ENCODE data around the gene MYL6B.
A peak's percentile ranks its signal among the peaks of the same experiment; 100 is the strongest.

Gene MYL6B

DNA sequence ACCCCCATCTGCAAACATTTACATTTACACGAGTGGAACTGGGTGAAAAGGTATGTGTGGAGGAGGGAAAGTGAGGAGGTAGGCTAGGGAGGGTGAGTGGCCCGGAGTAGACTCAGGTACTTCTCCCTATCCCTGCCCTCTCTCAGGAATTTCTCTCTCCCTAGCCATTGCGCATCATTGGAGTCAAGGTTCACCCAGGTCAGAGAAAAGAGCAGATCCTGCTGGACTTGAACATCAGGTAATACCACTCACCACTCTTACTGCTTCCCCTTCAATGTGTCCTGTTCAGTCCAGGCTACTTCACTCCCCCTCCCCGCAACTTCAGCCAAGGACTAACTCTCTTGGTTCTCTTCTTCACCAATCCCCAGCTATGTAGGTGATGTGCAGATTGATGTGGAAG is 21.5 kb upstream of the MYL6B start:
- Mint-ChIP-seq H3K4me1 (peaks cover 66% of the 10 kb centered on the region), H3K27ac (peak overlapping the region; percentile 93), H3K9me3 (no peaks in the 10 kb centered on the region), H3K36me3 (peaks cover 44% of the 10 kb centered on the region), H3K27me3 (no peaks in the 10 kb centered on the region), H3K4me3 (no peak overlapping the region)
- no peak for ATAC-seq

DNA sequence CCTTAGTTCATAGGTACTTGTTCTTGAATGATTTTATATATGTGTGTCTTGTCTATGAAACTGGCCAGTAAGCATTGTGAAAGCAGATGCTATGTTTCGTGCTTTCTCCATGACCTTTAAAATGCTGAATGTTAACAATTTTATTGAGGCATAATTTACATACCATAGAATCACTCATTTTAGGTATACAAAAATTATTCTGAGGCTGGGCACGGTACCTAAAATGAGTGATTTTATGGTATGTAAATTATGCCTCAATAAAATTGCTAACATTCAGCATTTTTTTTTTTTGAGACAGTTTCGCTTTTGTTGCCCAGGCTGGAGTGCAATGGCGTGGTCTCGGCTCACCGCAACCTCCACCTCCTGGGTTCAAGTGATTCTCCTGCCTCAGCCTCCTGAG is 17.5 kb upstream of the MYL6B start:
- Mint-ChIP-seq H3K4me3 (no peak overlapping the region), H3K9me3 (no peaks in the 10 kb centered on the region), H3K4me1 (peaks cover 28% of the 10 kb centered on the region), H3K27me3 (no peaks in the 10 kb centered on the region), H3K27ac (peak overlapping the region; percentile 53), H3K36me3 (peaks cover 81% of the 10 kb centered on the region)
- no peak for ATAC-seq

DNA sequence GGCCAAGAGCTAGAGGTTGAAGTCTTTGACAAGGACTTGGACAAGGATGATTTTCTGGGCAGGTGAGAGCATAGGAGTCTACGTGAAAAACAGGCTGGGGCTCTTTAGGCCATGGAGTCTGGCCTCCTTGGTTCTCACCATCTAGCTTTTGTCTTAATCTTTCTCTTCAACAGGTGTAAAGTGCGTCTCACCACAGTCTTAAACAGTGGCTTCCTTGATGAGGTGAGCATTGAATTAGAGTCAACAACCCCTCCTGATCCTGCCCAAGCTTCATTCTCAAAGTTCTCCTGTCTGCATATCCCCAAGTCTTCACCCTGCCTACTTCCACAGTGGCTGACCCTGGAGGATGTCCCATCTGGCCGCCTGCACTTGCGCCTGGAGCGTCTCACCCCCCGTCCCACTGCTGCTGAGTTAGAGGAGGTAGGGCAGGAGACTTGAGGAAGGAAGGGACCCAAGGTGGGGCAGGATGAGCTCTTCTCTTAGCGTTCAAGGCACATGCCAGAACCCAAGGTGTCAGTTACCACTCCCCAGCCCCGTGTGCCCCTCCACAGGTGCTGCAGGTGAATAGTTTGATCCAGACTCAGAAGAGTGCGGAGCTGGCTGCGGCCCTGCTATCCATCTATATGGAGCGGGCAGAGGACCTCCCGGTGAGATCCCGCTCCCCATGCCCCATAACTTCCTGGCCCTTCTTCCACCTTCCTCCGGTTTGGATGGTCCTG is 14.4 kb upstream of the MYL6B start:
- Mint-ChIP-seq H3K9me3 (no peaks in the 10 kb centered on the region), H3K27ac (no peak overlapping the region), H3K27me3 (no peaks in the 10 kb centered on the region), H3K36me3 (peaks cover 85% of the 10 kb centered on the region), H3K4me3 (no peak overlapping the region), H3K4me1 (peaks cover 10% of the 10 kb centered on the region)
- no peak for ATAC-seq

DNA sequence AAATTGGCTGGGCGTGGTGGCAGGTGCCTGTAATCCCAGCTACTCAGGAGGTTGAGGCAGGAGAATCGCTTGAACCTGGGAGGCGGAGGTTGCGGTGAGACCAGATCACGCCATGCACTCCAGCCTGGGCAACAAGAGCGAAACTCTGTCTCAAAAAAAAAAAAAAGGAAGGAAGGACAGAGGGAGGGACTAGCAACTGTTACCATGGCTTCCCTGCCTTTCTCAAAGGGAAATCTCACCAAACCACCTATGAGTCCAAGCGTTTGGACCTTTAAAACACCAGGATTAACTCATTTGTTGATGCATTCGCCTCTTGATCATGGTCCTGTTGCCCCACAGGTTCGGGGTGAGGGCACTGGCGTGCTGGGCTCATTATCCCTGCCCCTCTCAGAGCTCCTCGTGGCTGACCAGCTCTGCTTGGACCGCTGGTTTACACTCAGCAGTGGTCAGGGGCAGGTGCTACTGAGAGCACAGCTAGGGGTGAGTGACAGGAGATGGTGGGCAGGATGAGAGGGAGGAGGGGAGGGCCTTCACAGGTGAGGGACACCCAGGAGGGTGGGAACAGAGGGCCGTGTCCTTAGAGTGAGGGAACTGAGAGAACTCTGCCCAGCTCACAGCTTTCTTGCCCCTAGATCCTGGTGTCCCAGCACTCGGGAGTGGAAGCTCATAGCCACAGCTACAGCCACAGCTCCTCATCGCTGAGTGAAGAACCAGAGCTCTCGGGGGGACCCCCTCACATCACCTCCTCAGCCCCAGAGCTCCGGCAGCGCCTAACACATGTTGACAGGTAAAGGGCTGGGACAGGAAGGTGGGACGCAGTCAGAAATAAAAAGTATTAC is 10.2 kb upstream of the MYL6B start:
- peaks cover 79% of the 10 kb centered on the region for H3K36me3 Mint-ChIP-seq
- H3K27ac Mint-ChIP-seq = peak overlapping the region; percentile 47
- peaks cover 14% of the 10 kb centered on the region for H3K4me1 Mint-ChIP-seq
- ATAC-seq = no peak
- no peaks in the 10 kb centered on the region for H3K9me3 Mint-ChIP-seq
- H3K4me3 Mint-ChIP-seq = no peak overlapping the region
- H3K27me3 Mint-ChIP-seq = no peaks in the 10 kb centered on the region

DNA sequence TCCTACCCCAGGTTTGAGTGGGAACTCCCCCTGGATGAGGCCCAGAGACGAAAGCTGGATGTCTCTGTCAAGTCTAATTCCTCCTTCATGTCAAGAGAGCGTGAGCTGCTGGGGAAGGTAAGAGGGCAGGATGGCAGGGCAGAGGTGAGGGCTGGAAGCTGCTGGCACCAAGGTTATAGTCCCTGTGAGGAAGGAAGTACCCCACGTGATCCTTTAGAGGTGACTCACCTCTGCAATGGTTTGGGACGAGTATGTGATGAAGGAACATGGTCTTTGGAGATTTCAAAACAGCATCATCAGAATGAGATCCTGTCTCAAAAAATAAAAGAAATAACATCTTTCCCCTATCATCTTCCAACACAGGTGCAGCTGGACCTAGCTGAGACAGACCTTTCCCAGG is 9.2 kb upstream of the MYL6B start:
- Mint-ChIP-seq H3K36me3 (peaks cover 71% of the 10 kb centered on the region), H3K9me3 (no peaks in the 10 kb centered on the region), H3K4me3 (no peak overlapping the region), H3K27me3 (no peaks in the 10 kb centered on the region), H3K4me1 (peaks cover 14% of the 10 kb centered on the region), H3K27ac (peak overlapping the region; percentile 47)
- no peak for ATAC-seq

DNA sequence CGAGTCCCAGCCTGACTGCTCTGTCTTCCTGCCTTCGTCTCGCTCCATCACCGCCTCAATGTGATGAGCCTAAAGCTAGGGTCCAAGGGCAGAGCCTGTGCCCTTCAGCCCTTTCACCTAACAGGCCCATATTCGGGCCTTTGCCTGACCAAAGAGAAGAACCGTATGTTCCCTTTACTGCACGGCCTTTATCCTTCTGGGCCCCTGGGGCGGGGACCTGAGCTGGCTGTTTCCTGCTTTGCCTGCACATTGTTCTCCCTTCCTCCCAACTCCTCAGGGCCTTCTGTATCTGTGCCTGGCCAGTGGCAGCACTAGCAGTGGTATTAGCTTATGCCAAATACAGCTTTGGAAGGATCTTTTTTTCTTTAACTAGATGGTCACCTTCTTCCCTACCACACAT is 8.5 kb upstream of the MYL6B start:
- Mint-ChIP-seq H3K27ac (peak overlapping the region; percentile 10), H3K36me3 (peaks cover 64% of the 10 kb centered on the region)

DNA sequence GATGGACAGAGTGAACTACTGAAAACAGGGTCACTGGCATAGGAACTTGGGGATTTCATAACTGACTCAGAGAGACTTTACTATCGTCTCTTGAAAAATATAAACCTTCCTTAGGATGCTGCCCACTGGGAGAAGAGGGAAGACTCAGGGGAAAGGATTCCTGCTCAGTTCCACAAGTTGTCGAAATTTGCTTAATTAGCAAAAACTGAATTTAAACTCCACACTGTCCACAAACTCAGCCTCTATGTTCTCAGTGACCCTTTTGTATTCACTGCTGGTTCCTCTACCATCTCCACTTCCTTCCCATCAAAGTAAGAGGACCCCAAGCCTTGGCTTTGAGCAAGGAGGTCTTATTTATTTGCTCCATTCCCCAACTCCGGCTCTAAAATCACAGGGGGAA is 7.2 kb upstream of the MYL6B start:
- no peaks in the 10 kb centered on the region for H3K27me3 Mint-ChIP-seq
- H3K4me1 Mint-ChIP-seq = peaks cover 14% of the 10 kb centered on the region
- no peak for ATAC-seq
- H3K9me3 Mint-ChIP-seq = no peaks in the 10 kb centered on the region
- no peak overlapping the region for H3K27ac Mint-ChIP-seq
- H3K36me3 Mint-ChIP-seq = peaks cover 52% of the 10 kb centered on the region
- H3K4me3 Mint-ChIP-seq = no peak overlapping the region

More for the DNA sequence above, 8.5 kb upstream of the MYL6B start:
- no peaks in the 10 kb centered on the region for H3K27me3 Mint-ChIP-seq
- no peak for ATAC-seq
- H3K4me1 Mint-ChIP-seq = peaks cover 14% of the 10 kb centered on the region
- H3K4me3 Mint-ChIP-seq = no peak overlapping the region
- H3K9me3 Mint-ChIP-seq = no peaks in the 10 kb centered on the region

DNA sequence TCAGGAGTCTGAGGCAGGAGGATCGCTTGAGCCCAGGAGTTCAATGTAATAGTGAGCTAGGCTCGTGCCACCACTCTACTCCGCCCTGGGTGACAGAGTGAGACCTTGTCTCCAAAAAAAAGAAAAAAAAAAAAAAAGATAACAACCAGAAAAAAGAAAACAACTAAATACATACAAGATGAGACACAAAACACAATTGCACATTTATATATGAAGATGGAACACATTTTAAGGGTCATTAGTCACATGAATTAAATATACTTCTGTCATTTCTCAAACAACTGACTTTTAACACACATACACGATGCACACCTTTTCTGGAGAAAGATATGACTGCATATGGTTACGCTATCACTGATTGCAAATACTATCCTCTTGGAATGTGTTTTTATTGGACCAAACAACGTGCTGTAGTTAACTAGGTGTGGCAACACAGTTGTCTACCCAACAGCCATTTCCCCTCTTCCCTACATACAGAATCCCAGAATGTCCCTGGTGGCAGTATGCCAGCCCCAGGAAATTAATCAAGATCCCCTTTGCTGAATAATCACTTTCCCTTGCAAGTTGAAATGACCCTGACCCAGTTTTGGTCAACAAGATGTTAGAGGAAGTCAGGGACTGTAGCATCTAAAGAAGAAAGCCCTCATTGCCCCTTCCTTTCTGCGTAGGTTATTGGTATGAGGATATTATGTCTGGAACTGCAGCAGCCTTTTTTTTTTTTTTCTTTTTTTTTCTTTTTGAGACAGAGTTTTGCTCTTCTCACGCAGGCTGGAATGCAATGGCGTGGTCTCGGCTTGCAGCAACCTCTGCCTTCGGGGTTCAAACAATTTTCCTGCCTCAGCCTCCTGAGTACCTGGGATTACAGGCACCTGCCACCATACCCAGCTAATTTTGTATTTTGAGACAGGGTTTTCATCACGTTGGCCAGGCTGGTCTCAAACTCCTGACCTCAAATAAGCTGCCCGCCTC is 5.6 kb upstream of the MYL6B start:
- Mint-ChIP-seq H3K27ac (no peak overlapping the region), H3K9me3 (no peaks in the 10 kb centered on the region), H3K27me3 (no peaks in the 10 kb centered on the region), H3K4me1 (peaks cover 28% of the 10 kb centered on the region), H3K36me3 (peaks cover 37% of the 10 kb centered on the region), H3K4me3 (no peak overlapping the region)
- ATAC-seq = no peak

DNA sequence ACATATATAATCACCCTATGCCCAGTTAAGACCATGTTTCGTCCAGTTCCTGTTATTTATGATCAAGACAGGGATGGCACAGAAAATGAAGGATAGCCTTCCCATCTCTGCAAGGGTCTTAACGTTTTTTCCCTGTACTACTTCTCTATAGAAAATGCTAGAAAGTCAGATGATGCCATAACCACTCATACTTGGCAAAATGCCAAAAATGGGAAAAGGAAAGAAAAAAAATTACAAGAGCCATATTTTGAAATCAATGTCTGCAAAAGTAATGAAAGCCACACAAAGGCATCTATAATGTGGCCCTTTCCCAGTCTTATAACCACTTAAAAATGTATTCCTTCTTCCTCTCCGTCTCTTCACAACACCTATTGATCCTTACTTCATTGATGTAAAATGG is 1.8 kb upstream of the MYL6B start:
- peaks cover 9% of the 10 kb centered on the region for H3K36me3 Mint-ChIP-seq
- H3K27me3 Mint-ChIP-seq = no peaks in the 10 kb centered on the region
- no peak for ATAC-seq
- peak overlapping the region; percentile 97 for H3K27ac Mint-ChIP-seq
- no peak overlapping the region for H3K4me3 Mint-ChIP-seq
- no peaks in the 10 kb centered on the region for H3K9me3 Mint-ChIP-seq
- peaks cover 43% of the 10 kb centered on the region for H3K4me1 Mint-ChIP-seq

DNA sequence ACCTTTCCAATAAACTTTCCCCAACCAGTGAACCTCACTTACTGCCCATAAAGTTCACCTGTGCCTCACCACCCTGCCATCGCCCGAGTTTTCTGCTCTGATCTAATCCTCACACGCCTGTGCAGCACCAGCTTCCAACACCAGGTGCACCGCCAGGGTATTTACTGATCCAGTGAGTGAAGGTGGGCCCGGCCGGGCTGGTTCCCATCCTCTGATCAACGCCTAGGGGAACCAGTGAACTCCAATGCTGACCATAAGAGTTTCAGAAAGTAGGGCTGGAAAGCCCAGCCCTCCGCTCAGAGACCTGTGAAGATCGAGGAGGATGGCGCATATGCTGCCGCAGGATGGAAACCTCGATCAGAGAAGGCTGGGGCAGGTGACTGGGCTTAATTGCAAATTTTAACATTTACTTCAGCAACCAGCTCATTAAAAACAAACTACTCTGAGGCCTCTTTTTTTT is 685 bp upstream of the MYL6B start:
- peaks cover 10% of the 10 kb centered on the region for H3K36me3 Mint-ChIP-seq
- H3K4me1 Mint-ChIP-seq = peaks cover 46% of the 10 kb centered on the region
- H3K27ac Mint-ChIP-seq = peak overlapping the region; percentile 97
- H3K9me3 Mint-ChIP-seq = no peaks in the 10 kb centered on the region
- peak; percentile 84 for ATAC-seq
- peak overlapping the region; percentile 92 for H3K4me3 Mint-ChIP-seq
- no peaks in the 10 kb centered on the region for H3K27me3 Mint-ChIP-seq

DNA sequence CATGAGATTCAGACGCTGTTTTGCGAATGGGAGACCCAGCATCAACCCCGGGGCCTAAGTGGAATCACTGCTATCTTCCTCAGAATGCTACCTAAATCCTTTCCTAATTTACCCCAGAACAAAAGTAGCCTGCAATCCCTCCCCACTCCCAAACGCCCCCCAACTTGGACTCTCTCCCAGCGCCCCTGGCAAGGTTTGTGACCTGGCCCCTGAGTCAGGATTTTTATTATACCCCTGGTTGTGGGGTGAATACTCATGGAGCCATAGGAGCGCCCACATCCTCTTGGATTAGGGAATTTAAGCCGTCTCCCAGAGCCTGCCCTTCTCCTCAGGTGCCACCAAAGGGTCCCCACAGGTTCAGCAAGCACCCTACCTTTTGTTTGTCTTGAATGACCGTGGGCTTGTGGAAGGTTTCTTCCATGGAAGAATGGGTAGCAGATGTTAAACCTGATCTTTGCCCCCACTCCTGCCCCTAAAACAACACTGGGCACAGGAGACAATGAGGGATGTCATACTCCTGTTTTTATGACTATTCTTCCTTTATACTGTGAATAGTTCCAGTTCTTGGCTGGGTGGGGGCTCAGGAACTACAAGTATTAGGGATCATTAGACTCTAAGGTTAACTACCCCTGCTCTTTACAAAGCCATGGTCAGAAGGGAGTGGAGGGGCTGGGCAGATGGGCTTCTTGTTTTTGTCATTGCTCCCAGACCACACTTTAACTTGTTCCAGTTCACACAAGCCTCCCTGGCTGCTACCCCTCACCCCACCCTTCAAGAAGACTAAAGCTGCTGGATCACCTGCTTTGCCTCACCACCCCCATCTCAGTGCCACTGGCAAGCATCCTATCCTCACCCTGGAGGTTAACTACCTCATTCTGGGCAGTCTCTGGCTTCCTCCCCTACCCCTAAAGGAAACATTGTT is 630 bp downstream of the MYL6B start:
- ATAC-seq = no peak
- H3K27me3 Mint-ChIP-seq = no peaks in the 10 kb centered on the region
- peak overlapping the region; percentile 92 for H3K4me3 Mint-ChIP-seq
- H3K27ac Mint-ChIP-seq = peak overlapping the region; percentile 97
- H3K36me3 Mint-ChIP-seq = peaks cover 11% of the 10 kb centered on the region
- peaks cover 52% of the 10 kb centered on the region for H3K4me1 Mint-ChIP-seq
- no peaks in the 10 kb centered on the region for H3K9me3 Mint-ChIP-seq

DNA sequence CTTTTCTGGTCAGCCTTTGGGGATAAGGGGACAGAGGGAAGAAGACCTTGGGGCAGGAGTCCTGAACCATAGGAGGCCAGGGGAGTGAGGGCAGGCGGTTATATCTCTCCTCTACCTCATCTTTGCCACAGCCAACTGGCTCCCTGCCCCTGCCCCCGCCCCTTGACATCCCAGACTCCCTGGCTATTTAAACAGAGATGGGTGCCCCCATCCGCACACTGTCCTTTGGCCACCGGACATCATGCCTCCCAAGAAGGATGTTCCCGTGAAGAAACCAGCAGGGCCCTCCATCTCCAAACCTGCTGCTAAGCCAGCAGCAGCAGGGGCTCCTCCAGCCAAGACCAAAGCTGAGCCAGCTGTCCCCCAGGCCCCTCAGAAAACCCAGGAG is 1.3 kb downstream of the MYL6B start:
- Mint-ChIP-seq H3K36me3 (peaks cover 17% of the 10 kb centered on the region), H3K27me3 (no peaks in the 10 kb centered on the region), H3K4me3 (peak overlapping the region; percentile 92), H3K9me3 (no peaks in the 10 kb centered on the region), H3K27ac (peak overlapping the region; percentile 97), H3K4me1 (peaks cover 52% of the 10 kb centered on the region)
- no peak for ATAC-seq

DNA sequence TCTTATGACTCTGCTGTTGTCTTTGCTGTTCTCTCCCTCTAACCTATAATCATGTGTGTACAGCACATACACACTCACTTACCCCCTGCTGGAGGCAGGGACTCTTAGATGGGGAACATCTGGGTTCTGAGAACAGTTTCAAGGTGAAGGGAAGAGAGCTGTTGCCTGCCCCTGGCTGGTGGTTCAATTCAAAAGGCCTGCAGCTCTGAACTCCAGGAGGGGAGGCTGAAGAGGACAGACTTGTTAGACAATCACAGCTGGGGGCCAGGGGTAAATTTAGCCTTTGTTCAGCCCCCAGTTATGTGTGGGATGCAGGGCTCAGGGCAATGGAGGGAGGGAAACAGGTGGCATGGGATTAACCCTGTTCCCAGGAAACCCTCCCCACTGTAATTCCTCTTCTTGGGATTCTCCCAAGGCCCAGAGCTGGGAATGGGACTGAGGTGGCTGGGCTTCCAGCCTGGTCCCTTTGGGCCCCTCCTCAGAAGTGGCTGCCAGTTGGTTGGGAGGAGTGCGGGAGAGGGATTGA is 1.9 kb downstream of the MYL6B start:
- no peak for ATAC-seq
- Mint-ChIP-seq H3K4me1 (peaks cover 58% of the 10 kb centered on the region), H3K9me3 (no peaks in the 10 kb centered on the region), H3K27me3 (no peaks in the 10 kb centered on the region), H3K27ac (peak overlapping the region; percentile 97), H3K36me3 (peaks cover 23% of the 10 kb centered on the region), H3K4me3 (no peak overlapping the region)

DNA sequence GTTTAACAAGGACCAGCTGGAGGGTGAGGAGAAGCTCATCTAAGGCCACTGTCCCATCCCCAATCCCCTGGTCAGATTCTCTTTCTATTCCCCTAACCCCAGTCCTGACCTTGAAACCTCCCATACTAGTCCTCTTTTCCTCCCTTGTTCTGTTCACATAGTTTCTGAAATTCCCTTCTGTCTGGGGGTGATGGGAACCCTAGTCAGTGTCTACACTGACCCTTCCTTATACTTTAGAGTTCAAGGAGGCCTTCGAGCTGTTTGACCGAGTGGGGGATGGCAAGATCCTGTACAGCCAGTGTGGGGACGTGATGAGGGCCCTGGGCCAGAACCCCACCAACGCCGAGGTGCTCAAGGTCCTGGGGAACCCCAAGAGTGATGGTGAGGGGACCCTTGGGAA is 2.4 kb downstream of the MYL6B start:
- no peaks in the 10 kb centered on the region for H3K27me3 Mint-ChIP-seq
- peak overlapping the region; percentile 97 for H3K27ac Mint-ChIP-seq
- ATAC-seq = no peak
- H3K36me3 Mint-ChIP-seq = peaks cover 28% of the 10 kb centered on the region
- H3K4me1 Mint-ChIP-seq = peaks cover 63% of the 10 kb centered on the region
- no peaks in the 10 kb centered on the region for H3K9me3 Mint-ChIP-seq
- H3K4me3 Mint-ChIP-seq = no peak overlapping the region
